GM12891 (cell line): ENCODE results near the gene DBH.

Experiments
- POLR2A ChIP-seq: IDR thresholded peaks from 2 replicates; pipeline ENCODE4 v1.6.1; 2011; ENCODE audit warnings: low read depth, low read length, control low read depth
- POLR2AphosphoS5 ChIP-seq: IDR thresholded peaks from 2 replicates; pipeline ENCODE4 v1.6.1; 2011; ENCODE audit warnings: low read depth, low read length, control low read depth
- TAF1 ChIP-seq: IDR thresholded peaks from 2 replicates; pipeline ENCODE4 v1.6.1; 2011; ENCODE audit warnings: low read depth, low read length, control low read depth

DNA sequence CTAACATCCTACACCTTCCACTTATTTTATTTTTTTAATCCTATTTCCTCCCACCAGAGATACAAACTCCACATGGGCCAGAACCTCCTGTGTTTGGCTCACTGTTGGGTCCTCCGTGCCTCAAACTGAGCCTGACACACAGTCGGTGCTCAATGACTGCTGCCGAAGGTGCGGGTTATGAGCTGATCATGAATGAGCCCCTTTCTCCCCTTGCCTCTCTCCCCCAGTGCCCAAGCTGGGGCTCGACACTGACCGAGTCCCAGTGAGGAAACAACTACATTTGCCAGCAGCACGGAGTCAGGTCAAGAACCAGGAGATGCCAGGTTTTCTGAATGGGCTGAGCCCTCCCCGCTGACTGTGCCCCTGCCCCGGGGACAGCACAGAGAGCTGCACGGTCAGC is 57.0 kb downstream of the DBH start:
- TF ChIP-seq POLR2A (no peak), TAF1 (no peak), POLR2AphosphoS5 (no peak)
